HEK293 (cell line): ENCODE results near the gene MIS12.

Source experiments
- CTCF ChIA-PET: fragments of 350-600 bp; formaldehyde crosslinking; extraction: SDS; loops from one replicate; lab custom pipeline; 2021; ENCODE audit warnings: antibody characterized with exemption; lab: Yijun Ruan, JAX
- POLR2A ChIA-PET: fragments of 300-600 bp; formaldehyde crosslinking; extraction: SDS; loops from one replicate; lab custom pipeline; 2020; ENCODE audit warnings: antibody characterized with exemption, inconsistent platforms; lab: Yijun Ruan, JAX
- H3K27ac ChIP-seq: fragments of 200-500 bp; sonication (Bioruptor generic); 2 replicates; pipeline ENCODE4 v1.5.1; 2014; ENCODE audit warnings: low read depth, low read length, control low read depth, inconsistent platforms; ENCODE audit errors: extremely low read depth
- H3K36me3 ChIP-seq, 2 experiments: fragments of 200-500 bp in 1 of 2; sonication (Bioruptor generic) in 1 of 2; 1 replicate in 1 of 2; 2 replicates in 1 of 2; pipeline ENCODE4 v1.5.1; 2014 to 2017; ENCODE audit warnings: inconsistent platforms in 2 of 2, low read length in 2 of 2; ENCODE audit not compliant: control insufficient read depth in 2 of 2, insufficient read depth in 1 of 2
- H3K4me1 ChIP-seq: fragments of 200-500 bp; sonication (Bioruptor generic); 2 replicates; pipeline ENCODE4 v1.5.1; 2014; ENCODE audit warnings: mild to moderate bottlenecking, low read length, inconsistent platforms; ENCODE audit not compliant: control insufficient read depth, insufficient read depth
- H3K4me3 ChIP-seq: 2 replicates; pipeline ENCODE4 v1.5.1; 2011; ENCODE audit warnings: low read depth, mild to moderate bottlenecking, control low read depth, low read length, moderate library complexity
- H3K9me3 ChIP-seq: fragments of 200-500 bp; sonication (Bioruptor generic); 2 replicates; pipeline ENCODE4 v1.5.1; 2014; ENCODE audit warnings: low read depth, low read length, inconsistent platforms; ENCODE audit not compliant: control insufficient read depth, insufficient read depth
- FEZF1 ChIP-seq: fragments of 450-650 bp; formaldehyde crosslinking; IDR thresholded peaks from 2 replicates; pipeline ENCODE4 v1.5.1; 2016; ENCODE audit warnings: missing biosample characterization, missing genetic modification characterization
- GLI2 ChIP-seq: fragments of 450-650 bp; formaldehyde crosslinking; IDR thresholded peaks from 2 replicates; pipeline ENCODE4; 2017; ENCODE audit warnings: missing biosample characterization, missing genetic modification characterization, low read depth, borderline replicate concordance
- HOXD13 ChIP-seq: sonication (generic); formaldehyde crosslinking; IDR thresholded peaks from 2 replicates; pipeline ENCODE4 v1.8.0; 2022; ENCODE audit warnings: missing genetic modification reagents, borderline replicate concordance
- KLF1 ChIP-seq: fragments of 450-650 bp; formaldehyde crosslinking; IDR thresholded peaks from 2 replicates; pipeline ENCODE4 v1.5.1; 2016; ENCODE audit warnings: missing biosample characterization, missing genetic modification characterization
- KLF16 ChIP-seq: fragments of 450-650 bp; formaldehyde crosslinking; IDR thresholded peaks from 2 replicates; pipeline ENCODE4 v1.5.1; 2017; ENCODE audit warnings: missing biosample characterization, missing genetic modification characterization
- SCRT2 ChIP-seq: fragments of 450-650 bp; formaldehyde crosslinking; IDR thresholded peaks from 2 replicates; pipeline ENCODE4 v1.5.1; 2016; ENCODE audit warnings: missing biosample characterization, missing genetic modification characterization
- SETDB1 ChIP-seq: IDR thresholded peaks from one replicate; pipeline ENCODE4 v1.6.1; 2017; ENCODE audit warnings: mild to moderate bottlenecking, low read length, moderate library complexity, mixed read lengths; ENCODE audit not compliant: insufficient read length
- YY1 ChIP-seq: fragments of 450-650 bp; formaldehyde crosslinking; IDR thresholded peaks from 2 replicates; pipeline ENCODE4 v1.5.1; 2018; ENCODE audit warnings: missing biosample characterization, missing genetic modification characterization
- ZBTB1 ChIP-seq: fragments of 450-650 bp; formaldehyde crosslinking; IDR thresholded peaks from 2 replicates; pipeline ENCODE4 v1.5.1; 2016; ENCODE audit warnings: missing biosample characterization, missing genetic modification characterization
- ZNF112 ChIP-seq: fragments of 450-650 bp; formaldehyde crosslinking; IDR thresholded peaks from 2 replicates; pipeline ENCODE4 v1.5.0; 2017; ENCODE audit warnings: missing biosample characterization, missing genetic modification characterization
- ZNF214 ChIP-seq: fragments of 450-650 bp; formaldehyde crosslinking; IDR thresholded peaks from 2 replicates; pipeline ENCODE4 v1.5.1; 2017; ENCODE audit warnings: missing biosample characterization, mild to moderate bottlenecking, missing genetic modification characterization, borderline replicate concordance
- ZNF248 ChIP-seq: fragments of 450-650 bp; formaldehyde crosslinking; IDR thresholded peaks from 2 replicates; pipeline ENCODE4 v1.5.1; 2017; ENCODE audit warnings: missing biosample characterization, missing genetic modification characterization
- ZNF292 ChIP-seq: fragments of 450-650 bp; formaldehyde crosslinking; IDR thresholded peaks from 2 replicates; pipeline ENCODE4 v1.5.1; 2016; ENCODE audit warnings: low read depth, missing biosample characterization, missing genetic modification characterization, borderline replicate concordance
- ZNF366 ChIP-seq: fragments of 450-650 bp; formaldehyde crosslinking; conservative IDR thresholded peaks from 2 replicates; pipeline ENCODE4 v1.5.1; 2016; ENCODE audit warnings: missing biosample characterization, missing genetic modification characterization
- ZNF391 ChIP-seq: fragments of 450-650 bp; formaldehyde crosslinking; IDR thresholded peaks from 2 replicates; pipeline ENCODE4 v1.5.1; 2016; ENCODE audit warnings: low read depth, missing biosample characterization, missing genetic modification characterization, borderline replicate concordance
- ZNF423 ChIP-seq: fragments of 450-650 bp; formaldehyde crosslinking; IDR thresholded peaks from 2 replicates; pipeline ENCODE4 v1.5.1; 2016; ENCODE audit warnings: missing biosample characterization, missing genetic modification characterization
- ZNF48 ChIP-seq: fragments of 450-650 bp; formaldehyde crosslinking; IDR thresholded peaks from 2 replicates; pipeline ENCODE4 v1.5.1; 2016; ENCODE audit warnings: missing biosample characterization, missing genetic modification characterization
- ZNF529 ChIP-seq: fragments of 450-650 bp; formaldehyde crosslinking; IDR thresholded peaks from 2 replicates; pipeline ENCODE4 v1.5.1; 2017; ENCODE audit warnings: missing genetic modification characterization, missing biosample characterization; ENCODE audit not compliant: insufficient replicate concordance
- ZNF701 ChIP-seq: fragments of 450-650 bp; formaldehyde crosslinking; IDR thresholded peaks from 2 replicates; pipeline ENCODE4 v1.5.1; 2016; ENCODE audit warnings: missing biosample characterization, missing genetic modification characterization
- ZNF768 ChIP-seq: fragments of 450-650 bp; formaldehyde crosslinking; IDR thresholded peaks from 2 replicates; pipeline ENCODE4 v1.5.1; 2018; ENCODE audit warnings: missing biosample characterization, mild to moderate bottlenecking, missing genetic modification characterization
- ZSCAN23 ChIP-seq: fragments of 450-650 bp; formaldehyde crosslinking; IDR thresholded peaks from 2 replicates; pipeline ENCODE4 v1.5.1; 2016; ENCODE audit warnings: missing biosample characterization, missing genetic modification characterization
- TF ChIP-seq, protein P1 (sequence below): fragments of 450-650 bp; formaldehyde crosslinking; IDR thresholded peaks from 2 replicates; pipeline ENCODE4 v1.5.1; 2017; ENCODE audit warnings: missing biosample characterization, missing genetic modification characterization
- TF ChIP-seq, protein P2 (sequence below): fragments of 450-650 bp; formaldehyde crosslinking; IDR thresholded peaks from 2 replicates; pipeline ENCODE4; 2016; ENCODE audit warnings: missing biosample characterization, missing genetic modification characterization
- TF ChIP-seq, protein P3 (sequence below): IDR thresholded peaks from 2 replicates; pipeline ENCODE4 v1.6.1; 2011; ENCODE audit warnings: mild to moderate bottlenecking, low read depth, low read length, borderline replicate concordance
- TF ChIP-seq, protein P4 (sequence below): fragments of 450-650 bp; formaldehyde crosslinking; IDR thresholded peaks from 2 replicates; pipeline ENCODE4 v1.5.1; 2016; ENCODE audit warnings: missing biosample characterization, missing genetic modification characterization
- TF ChIP-seq, protein P5 (sequence below): sonication (generic); formaldehyde crosslinking; IDR thresholded peaks from 2 replicates; pipeline ENCODE4 v1.8.1; 2022; ENCODE audit warnings: mild to moderate bottlenecking, moderate library complexity, missing genetic modification reagents

MIS12 gene

DNA sequence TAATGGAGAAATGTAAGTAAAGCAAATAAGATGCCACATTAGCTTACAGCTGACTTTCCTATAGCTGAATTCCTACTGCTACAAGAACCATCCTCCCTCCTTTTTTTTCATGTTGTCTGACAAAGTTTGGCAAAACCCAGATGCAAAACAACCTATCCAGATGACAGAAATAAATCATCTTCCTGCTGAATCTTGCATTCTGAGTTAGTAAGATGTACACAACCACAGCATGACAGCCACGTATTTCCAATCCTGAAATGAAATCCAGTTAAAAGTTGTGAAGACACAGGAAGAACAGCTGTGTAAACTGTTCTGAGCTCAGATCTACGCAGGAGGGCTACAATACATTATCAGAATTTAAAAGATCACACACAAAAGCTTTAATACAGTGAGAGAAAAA is 12.5 kb upstream of the MIS12 start:
- H3K4me3 ChIP-seq = no peak overlapping the region
- no peaks in the 10 kb centered on the region; the same call in 1 of the 2 replicates for H3K9me3 ChIP-seq
- H3K27ac ChIP-seq = no peak overlapping the region
- CTCF ChIA-PET = interaction anchor here (0.6 to 1.2 kb wide), 2 partner anchors 9 to 35 kb away, joined by 4 read pairs; partner anchors contain the start of gene C1QBP
- POLR2A ChIA-PET = interaction anchor here (2.5 kb wide), 1 partner anchor 12 kb away, joined by 7 read pairs; the partner anchor contains the start of genes DERL2 and MIS12
- peaks cover 60 to 70% of the 10 kb centered on the region in 2 experiments for H3K36me3 ChIP-seq
- TF ChIP-seq ZNF423 (no peak), FEZF1 (tag by site-specific recombination) (no peak), SETDB1 (no peak), ZNF768 (no peak), ZBTB1 (tag by site-specific recombination) (no peak), KLF1 (no peak), ZSCAN23 (tag by site-specific recombination) (no peak), ZNF214 (tag by site-specific recombination) (no peak)
- TF ChIP-seq, protein P1, sequence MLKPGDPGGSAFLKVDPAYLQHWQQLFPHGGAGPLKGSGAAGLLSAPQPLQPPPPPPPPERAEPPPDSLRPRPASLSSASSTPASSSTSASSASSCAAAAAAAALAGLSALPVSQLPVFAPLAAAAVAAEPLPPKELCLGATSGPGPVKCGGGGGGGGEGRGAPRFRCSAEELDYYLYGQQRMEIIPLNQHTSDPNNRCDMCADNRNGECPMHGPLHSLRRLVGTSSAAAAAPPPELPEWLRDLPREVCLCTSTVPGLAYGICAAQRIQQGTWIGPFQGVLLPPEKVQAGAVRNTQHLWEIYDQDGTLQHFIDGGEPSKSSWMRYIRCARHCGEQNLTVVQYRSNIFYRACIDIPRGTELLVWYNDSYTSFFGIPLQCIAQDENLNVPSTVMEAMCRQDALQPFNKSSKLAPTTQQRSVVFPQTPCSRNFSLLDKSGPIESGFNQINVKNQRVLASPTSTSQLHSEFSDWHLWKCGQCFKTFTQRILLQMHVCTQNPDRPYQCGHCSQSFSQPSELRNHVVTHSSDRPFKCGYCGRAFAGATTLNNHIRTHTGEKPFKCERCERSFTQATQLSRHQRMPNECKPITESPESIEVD (tag by site-specific recombination) = no peak
- TF ChIP-seq, all 188 proteins: peak for 0
- no peaks in the 10 kb centered on the region for H3K4me1 ChIP-seq

DNA sequence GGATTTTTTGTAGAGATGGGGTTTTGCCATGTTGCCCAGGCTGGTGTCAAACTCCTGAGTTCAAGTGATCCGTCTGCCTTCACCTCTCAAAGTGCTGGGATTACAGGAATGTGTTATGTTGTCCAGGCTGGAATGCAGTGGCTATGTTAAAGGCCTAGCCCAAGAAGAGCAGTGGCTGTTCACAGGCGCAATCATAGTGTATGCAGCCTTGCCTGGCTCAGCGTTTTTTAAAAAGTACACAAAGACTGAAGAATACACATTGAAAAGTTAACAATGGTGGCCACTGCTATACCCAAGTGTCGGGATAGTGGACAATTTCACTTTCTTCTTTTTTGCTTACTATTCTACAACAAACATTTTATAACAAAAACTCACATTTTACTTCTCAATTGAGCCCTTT is 7.4 kb upstream of the MIS12 start:
- ChIA-PET POLR2A (no interaction called here), CTCF (no interaction called here)
- H3K36me3 ChIP-seq = peaks cover 90 to 96% of the 10 kb centered on the region in 2 experiments

DNA sequence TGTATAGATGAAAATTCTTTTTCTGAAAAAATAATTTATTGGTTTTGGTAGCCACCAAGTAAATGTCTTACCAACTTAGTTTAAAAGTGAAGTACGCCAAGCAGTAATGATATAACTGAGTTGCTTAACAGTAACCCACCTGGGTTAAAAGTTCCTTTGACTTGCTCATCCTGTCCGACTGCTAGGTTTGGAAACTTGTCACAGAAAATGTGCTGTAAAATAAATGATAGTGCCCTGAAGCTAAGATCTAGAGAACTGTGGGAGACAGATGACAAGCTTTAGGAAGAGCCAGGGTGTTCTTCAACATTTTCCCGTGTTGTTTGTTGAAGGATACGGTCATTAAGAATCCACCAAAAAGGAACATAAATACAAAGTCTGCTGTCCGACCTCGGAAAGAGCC is 5.4 kb upstream of the MIS12 start:
- CTCF ChIA-PET = interaction anchor here (0.7 kb wide), 1 partner anchor 42 kb away, joined by 4 read pairs; the partner anchor contains the start of gene C1QBP
- POLR2A ChIA-PET = interaction anchor here (0.6 to 1.6 kb wide), 2 partner anchors 10 to 1803 kb away, joined by 3 to 4 read pairs; no protein-coding TSS in a partner anchor

More for the DNA sequence above, 7.4 kb upstream of the MIS12 start:
- no peak overlapping the region for H3K4me3 ChIP-seq
- TF ChIP-seq, protein P2, sequence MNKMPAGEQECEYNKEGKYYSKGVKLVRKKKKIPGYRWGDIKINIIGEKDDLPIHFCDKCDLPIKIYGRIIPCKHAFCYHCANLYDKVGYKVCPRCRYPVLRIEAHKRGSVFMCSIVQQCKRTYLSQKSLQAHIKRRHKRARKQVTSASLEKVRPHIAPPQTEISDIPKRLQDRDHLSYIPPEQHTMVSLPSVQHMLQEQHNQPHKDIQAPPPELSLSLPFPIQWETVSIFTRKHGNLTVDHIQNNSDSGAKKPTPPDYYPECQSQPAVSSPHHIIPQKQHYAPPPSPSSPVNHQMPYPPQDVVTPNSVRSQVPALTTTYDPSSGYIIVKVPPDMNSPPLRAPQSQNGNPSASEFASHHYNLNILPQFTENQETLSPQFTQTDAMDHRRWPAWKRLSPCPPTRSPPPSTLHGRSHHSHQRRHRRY = no peak
- TF ChIP-seq GLI2 (tag by site-specific recombination) (no peak), KLF1 (no peak), HOXD13 (no peak), ZNF366 (tag by site-specific recombination) (no peak)
- TF ChIP-seq, protein P3, sequence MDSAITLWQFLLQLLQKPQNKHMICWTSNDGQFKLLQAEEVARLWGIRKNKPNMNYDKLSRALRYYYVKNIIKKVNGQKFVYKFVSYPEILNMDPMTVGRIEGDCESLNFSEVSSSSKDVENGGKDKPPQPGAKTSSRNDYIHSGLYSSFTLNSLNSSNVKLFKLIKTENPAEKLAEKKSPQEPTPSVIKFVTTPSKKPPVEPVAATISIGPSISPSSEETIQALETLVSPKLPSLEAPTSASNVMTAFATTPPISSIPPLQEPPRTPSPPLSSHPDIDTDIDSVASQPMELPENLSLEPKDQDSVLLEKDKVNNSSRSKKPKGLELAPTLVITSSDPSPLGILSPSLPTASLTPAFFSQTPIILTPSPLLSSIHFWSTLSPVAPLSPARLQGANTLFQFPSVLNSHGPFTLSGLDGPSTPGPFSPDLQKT = no peak
- TF ChIP-seq, protein P4, sequence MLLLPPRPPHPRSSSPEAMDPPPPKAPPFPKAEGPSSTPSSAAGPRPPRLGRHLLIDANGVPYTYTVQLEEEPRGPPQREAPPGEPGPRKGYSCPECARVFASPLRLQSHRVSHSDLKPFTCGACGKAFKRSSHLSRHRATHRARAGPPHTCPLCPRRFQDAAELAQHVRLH (tag by site-specific recombination) = no peak
- no peaks in the 10 kb centered on the region for H3K4me1 ChIP-seq
- H3K27ac ChIP-seq = no peak overlapping the region
- H3K9me3 ChIP-seq = no peaks in the 10 kb centered on the region; the same call in 1 of the 2 replicates

More for the DNA sequence above, 5.4 kb upstream of the MIS12 start:
- Histone ChIP-seq H3K4me1 (no peaks in the 10 kb centered on the region), H3K4me3 (no peak overlapping the region), H3K27ac (no peak overlapping the region), H3K36me3 (peaks cover 77 to 89% of the 10 kb centered on the region in 2 experiments), H3K9me3 (no peaks in the 10 kb centered on the region; the same call in 1 of the 2 replicates)
- TF ChIP-seq KLF16 (tag by site-specific recombination) = no peak
- TF ChIP-seq, protein P5, sequence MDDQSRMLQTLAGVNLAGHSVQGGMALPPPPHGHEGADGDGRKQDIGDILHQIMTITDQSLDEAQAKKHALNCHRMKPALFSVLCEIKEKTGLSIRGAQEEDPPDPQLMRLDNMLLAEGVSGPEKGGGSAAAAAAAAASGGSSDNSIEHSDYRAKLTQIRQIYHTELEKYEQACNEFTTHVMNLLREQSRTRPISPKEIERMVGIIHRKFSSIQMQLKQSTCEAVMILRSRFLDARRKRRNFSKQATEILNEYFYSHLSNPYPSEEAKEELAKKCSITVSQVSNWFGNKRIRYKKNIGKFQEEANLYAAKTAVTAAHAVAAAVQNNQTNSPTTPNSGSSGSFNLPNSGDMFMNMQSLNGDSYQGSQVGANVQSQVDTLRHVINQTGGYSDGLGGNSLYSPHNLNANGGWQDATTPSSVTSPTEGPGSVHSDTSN (CRISPR knock-in tag) = no peak
- TF ChIP-seq ZNF701 (tag by site-specific recombination) = no peak
- TF ChIP-seq YY1 (tag by site-specific recombination) = no peak
- no peak for TF ChIP-seq SCRT2 (tag by site-specific recombination)
- TF ChIP-seq ZNF292 = no peak
- TF ChIP-seq ZNF529 (tag by site-specific recombination) = no peak
- TF ChIP-seq ZNF391 = no peak
- TF ChIP-seq ZNF48 (tag by site-specific recombination) = no peak
- no peak for TF ChIP-seq ZNF248
- TF ChIP-seq ZNF112 = no peak
